Breast epithelium (tissue), 3 donors: ENCODE measurements around the gene HOXA11.

Experiments used
- POLR2A ChIP-seq: fragments of 450-650 bp; IDR thresholded peaks from one replicate; pipeline ENCODE4 v1.6.1; 2016; ENCODE audit warnings: antibody characterized with exemption, mild to moderate bottlenecking, moderate library complexity
- TF ChIP-seq, protein P1 (sequence below), 3 donors: fragments of 450-650 bp; IDR thresholded peaks; one replicate each; pipeline ENCODE4 v1.5.1; 2016 to 2017; ENCODE audit warnings: antibody characterized with exemption in 3 of 3, mild to moderate bottlenecking in 3 of 3, moderate library complexity in 3 of 3

DNA sequence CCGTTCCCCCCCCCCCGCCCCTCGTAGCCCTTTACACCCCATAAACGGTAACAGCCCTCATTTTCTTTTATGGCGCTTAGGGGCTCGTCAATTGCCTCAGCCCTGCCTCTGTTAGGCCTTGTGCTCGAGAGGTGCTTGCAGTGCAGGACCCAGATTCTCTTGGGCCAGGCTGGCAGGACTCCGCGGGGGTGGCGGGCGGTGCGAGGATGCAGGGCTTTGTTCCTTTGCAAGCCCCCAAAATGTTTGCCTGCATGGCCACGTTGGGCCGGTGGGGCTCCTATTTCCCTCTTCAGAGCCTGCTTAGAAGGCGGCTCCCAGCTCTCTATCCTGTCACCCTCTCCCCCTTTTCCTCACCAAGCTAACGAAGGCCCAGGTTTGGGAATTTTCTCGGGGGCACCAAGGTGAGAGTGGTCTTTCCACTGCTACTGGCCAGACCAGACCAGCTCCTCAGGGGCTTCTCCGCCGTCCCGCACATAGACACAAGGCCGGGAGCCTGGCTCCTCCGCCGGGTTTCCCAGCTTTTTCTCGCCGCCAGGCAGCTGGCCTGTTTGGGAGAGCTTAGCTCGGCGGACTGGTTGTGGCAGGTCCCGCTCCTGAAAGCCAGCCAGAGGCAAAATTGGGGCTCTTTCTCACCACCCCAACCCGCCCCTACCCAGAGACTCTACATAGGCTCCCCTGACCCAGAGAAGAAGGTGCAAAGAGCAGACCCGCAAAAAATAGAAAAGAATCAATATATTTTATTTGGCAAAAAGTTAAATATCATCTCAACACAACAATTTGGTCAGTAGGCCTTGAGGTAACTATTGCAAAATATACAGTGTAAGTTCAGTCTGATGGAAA, 23.1 kb downstream of the HOXA11 start:
- TF ChIP-seq, protein P1, sequence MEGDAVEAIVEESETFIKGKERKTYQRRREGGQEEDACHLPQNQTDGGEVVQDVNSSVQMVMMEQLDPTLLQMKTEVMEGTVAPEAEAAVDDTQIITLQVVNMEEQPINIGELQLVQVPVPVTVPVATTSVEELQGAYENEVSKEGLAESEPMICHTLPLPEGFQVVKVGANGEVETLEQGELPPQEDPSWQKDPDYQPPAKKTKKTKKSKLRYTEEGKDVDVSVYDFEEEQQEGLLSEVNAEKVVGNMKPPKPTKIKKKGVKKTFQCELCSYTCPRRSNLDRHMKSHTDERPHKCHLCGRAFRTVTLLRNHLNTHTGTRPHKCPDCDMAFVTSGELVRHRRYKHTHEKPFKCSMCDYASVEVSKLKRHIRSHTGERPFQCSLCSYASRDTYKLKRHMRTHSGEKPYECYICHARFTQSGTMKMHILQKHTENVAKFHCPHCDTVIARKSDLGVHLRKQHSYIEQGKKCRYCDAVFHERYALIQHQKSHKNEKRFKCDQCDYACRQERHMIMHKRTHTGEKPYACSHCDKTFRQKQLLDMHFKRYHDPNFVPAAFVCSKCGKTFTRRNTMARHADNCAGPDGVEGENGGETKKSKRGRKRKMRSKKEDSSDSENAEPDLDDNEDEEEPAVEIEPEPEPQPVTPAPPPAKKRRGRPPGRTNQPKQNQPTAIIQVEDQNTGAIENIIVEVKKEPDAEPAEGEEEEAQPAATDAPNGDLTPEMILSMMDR (IDR thresholded peaks at IDR 0.05) = no peak
- no peak for TF ChIP-seq POLR2A
